ENCODE results near the gene FUOM.

Gene FUOM

DNA sequence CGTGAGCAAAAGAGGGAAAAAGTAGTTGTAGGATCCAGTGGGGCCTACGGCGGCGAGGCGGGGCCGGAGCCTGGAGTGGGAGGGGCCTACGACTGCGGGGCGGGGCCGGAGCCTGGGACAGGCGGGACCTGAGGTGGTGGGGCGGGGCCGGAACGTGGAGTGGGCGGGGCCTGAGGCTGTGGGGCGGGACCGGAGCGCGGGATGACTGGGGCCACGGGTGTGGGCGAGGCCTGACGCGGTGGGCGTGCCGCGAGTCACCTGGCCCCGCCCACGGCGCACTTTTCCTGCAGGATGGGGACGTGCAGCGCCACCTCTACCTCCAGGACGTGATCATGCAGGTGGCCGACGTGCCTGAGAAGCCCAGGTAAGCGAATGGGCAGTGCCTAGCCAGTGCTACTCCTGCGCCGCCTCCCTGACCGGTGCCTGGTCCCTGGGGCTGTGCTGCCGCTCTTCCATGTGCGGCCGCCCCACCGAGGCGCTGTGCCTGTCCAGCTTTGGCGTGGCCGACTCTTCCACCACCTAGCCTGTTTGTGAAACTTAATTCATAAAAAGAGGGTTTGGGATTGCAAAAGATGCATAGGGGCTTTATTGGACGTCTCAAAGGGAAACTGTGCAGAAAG, 48.6 kb downstream of the FUOM start:
- peak; percentile 19 for DNase-seq

DNA sequence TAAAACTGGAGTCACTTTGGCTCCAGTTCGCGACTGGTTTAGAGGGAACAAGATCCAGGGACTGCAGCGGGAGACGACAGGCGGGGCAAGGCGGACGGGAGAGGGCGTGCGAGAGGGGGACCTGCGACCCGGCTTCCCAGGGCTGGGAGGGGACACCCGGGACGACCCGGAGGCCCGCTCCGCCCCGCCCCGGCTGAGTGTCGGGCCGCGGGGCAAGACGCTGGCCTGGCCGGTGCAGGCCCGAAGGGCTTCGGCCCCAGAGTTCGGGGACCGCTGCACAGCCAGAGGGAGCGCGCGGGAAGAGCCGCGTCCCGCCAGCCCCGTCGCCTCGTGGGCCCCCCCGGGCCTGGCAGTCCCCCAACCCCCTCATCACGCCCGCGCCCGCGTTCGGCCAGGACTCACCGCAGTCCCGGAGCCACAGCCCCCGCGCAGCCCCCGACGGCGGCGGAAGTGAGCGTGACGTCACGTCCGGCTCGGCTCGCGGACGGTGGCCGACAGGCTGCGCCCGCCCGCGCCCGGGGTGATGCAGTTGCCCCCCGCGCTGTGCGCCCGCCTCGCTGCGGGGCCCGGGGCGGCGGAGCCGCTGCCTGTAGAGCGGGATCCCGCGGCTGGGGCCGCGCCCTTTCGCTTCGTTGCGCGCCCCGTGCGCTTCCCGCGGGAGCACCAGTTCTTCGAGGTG, 49.3 kb downstream of the FUOM start, which contains the start of the genes TUBGCP2 and ZNF511:
TSS of gene TUBGCP2 (minus strand) at position 452 of the 679 bp plus-strand sequence. CDS start 5,931 bp downstream, outside the sequence.
TSS of gene ZNF511 (plus strand) at position 494 of the 679 bp plus-strand sequence. CDS start at position 524, 30 bp downstream.
- DNase-seq, result no peak

GRCh38 chr10:133307776-133308420, 49.9 kb downstream of the FUOM start:
- no peak for DNase-seq

- DNase-seq, result no peak
These were observed 50.9 kb downstream of the FUOM start for GRCh38 chr10:133306941-133307379.

DNA sequence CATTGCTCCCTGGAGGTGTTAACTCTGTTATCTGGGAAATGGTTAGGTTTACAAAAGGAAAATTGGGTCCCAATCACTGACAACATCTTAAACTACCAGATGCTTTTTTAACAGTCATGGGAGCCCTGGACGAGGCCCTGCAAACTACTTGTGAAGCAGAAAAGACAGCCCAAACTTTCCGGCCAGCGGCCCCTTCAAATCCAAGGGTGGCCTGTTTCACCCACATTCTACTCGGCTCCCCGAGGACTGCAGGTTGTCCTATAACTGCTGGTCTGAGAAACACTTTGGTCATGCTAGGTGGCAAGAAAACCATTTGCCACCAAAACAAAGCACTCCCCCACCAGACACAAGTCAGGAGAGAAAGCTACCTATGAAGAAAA, 51.7 kb downstream of the FUOM start:
- no peak for DNase-seq
